ENCODE measurements around the gene COBLL1. TPM values are rescaled to one million over a fixed set of nuclear protein-coding genes. Genes with fewer than 3 reads are reported as not detected.

Gene COBLL1
- total RNA-seq, 1 donor from 2014 or later, result 18.6 TPM

GRCh38 chr2:164737612-164738081 is 104.0 kb downstream of the COBLL1 start:
- H4K20me1 ChIP-seq (ENCODE audit: insufficient read depth, low read length), result no peaks in the 10 kb centered on the region
- no peaks in the 10 kb centered on the region for H3K27me3 Mint-ChIP-seq (ENCODE audit: low read depth, unreplicated experiment)
- TF ChIP-seq EZH2 (IDR thresholded peaks at IDR 0.05; ENCODE audit: insufficient read depth, low read length) (no peak), CTCF (IDR thresholded peaks at IDR 0.05; ENCODE audit: insufficient read depth, low read depth, low read length) (peak; percentile 78)
- peak overlapping the region; percentile 57 for H3K4me2 ChIP-seq (ENCODE audit: low read length)
- H3K36me3 ChIP-seq (ENCODE audit: insufficient read depth, low read length), result no peaks in the 10 kb centered on the region
- H3K27me3 ChIP-seq (ENCODE audit: insufficient read depth, low read length), result no peaks in the 10 kb centered on the region
- no peaks in the 10 kb centered on the region for H3K36me3 Mint-ChIP-seq (ENCODE audit: low read depth, unreplicated experiment)
- H3K9me3 ChIP-seq (ENCODE audit: insufficient read depth, low read depth, low read length), result no peaks in the 10 kb centered on the region
- DNase-seq (ENCODE audit: low read depth), result peak; percentile 24
- H3K4me1 ChIP-seq (ENCODE audit: insufficient read depth, low read length), result peaks cover 17% of the 10 kb centered on the region
- no peak overlapping the region for H3K4me3 ChIP-seq (ENCODE audit: insufficient read depth, low read depth, low read length)
- H3K9ac ChIP-seq (ENCODE audit: low read length), result peak overlapping the region; percentile 25
- no peak overlapping the region for H2AFZ ChIP-seq (ENCODE audit: low read depth, low read length)
- FAIRE-seq, result peak; percentile 39
- no peaks in the 10 kb centered on the region for H3K9me3 Mint-ChIP-seq (ENCODE audit: unreplicated experiment)
- no peak overlapping the region for H3K27ac Mint-ChIP-seq (ENCODE audit: unreplicated experiment)
- H3K4me1 Mint-ChIP-seq (ENCODE audit: low read depth, unreplicated experiment), result peaks cover 39% of the 10 kb centered on the region
- H3K27ac ChIP-seq (ENCODE audit: low read depth, low read length), result no peak overlapping the region
- H3K79me2 ChIP-seq (ENCODE audit: insufficient read depth, low read length), result no peaks in the 10 kb centered on the region
- no peak overlapping the region for H3K4me3 Mint-ChIP-seq (ENCODE audit: unreplicated experiment)

GRCh38 chr2:164735309-164735919 is 106.2 kb downstream of the COBLL1 start:
- H3K79me2 ChIP-seq (ENCODE audit: insufficient read depth, low read length), result no peaks in the 10 kb centered on the region
- no peak overlapping the region for H3K27ac ChIP-seq (ENCODE audit: low read depth, low read length)
- no peaks in the 10 kb centered on the region for H4K20me1 ChIP-seq (ENCODE audit: insufficient read depth, low read length)
- H3K9me3 ChIP-seq (ENCODE audit: insufficient read depth, low read depth, low read length), result no peaks in the 10 kb centered on the region
- peak; percentile 73 for DNase-seq (ENCODE audit: low read depth)
- Mint-ChIP-seq H3K4me1 (ENCODE audit: low read depth, unreplicated experiment) (peaks cover 38% of the 10 kb centered on the region), H3K4me3 (ENCODE audit: unreplicated experiment) (no peak overlapping the region), H3K36me3 (ENCODE audit: low read depth, unreplicated experiment) (no peaks in the 10 kb centered on the region), H3K9me3 (ENCODE audit: unreplicated experiment) (no peaks in the 10 kb centered on the region), H3K27ac (ENCODE audit: unreplicated experiment) (no peak overlapping the region), H3K27me3 (ENCODE audit: low read depth, unreplicated experiment) (no peaks in the 10 kb centered on the region)
- no peaks in the 10 kb centered on the region for H3K36me3 ChIP-seq (ENCODE audit: insufficient read depth, low read length)
- no peak overlapping the region for H3K9ac ChIP-seq (ENCODE audit: low read length)
- H3K4me2 ChIP-seq (ENCODE audit: low read length), result no peak overlapping the region
- no peak overlapping the region for H2AFZ ChIP-seq (ENCODE audit: low read depth, low read length)
- TF ChIP-seq EZH2 (IDR thresholded peaks at IDR 0.05; ENCODE audit: insufficient read depth, low read length) (no peak), CTCF (IDR thresholded peaks at IDR 0.05; ENCODE audit: insufficient read depth, low read depth, low read length) (no peak)
- no peak overlapping the region for H3K4me3 ChIP-seq (ENCODE audit: insufficient read depth, low read depth, low read length)
- H3K4me1 ChIP-seq (ENCODE audit: insufficient read depth, low read length), result peaks cover 17% of the 10 kb centered on the region
- no peaks in the 10 kb centered on the region for H3K27me3 ChIP-seq (ENCODE audit: insufficient read depth, low read length)
- no peak for FAIRE-seq

- H3K79me2 ChIP-seq (ENCODE audit: insufficient read depth, low read length), result no peaks in the 10 kb centered on the region
- no peak overlapping the region for H3K4me3 ChIP-seq (ENCODE audit: insufficient read depth, low read depth, low read length)
- H3K27me3 ChIP-seq (ENCODE audit: insufficient read depth, low read length), result no peaks in the 10 kb centered on the region
- H4K20me1 ChIP-seq (ENCODE audit: insufficient read depth, low read length), result no peaks in the 10 kb centered on the region
- H3K4me1 Mint-ChIP-seq (ENCODE audit: low read depth, unreplicated experiment), result peaks cover 28% of the 10 kb centered on the region
- no peaks in the 10 kb centered on the region for H3K9me3 Mint-ChIP-seq (ENCODE audit: unreplicated experiment)
- no peaks in the 10 kb centered on the region for H3K36me3 ChIP-seq (ENCODE audit: insufficient read depth, low read length)
- no peak overlapping the region for H3K9ac ChIP-seq (ENCODE audit: low read length)
- H3K27ac ChIP-seq (ENCODE audit: low read depth, low read length), result no peak overlapping the region
- no peak for DNase-seq (ENCODE audit: low read depth)
- H3K36me3 Mint-ChIP-seq (ENCODE audit: low read depth, unreplicated experiment), result no peaks in the 10 kb centered on the region
- H3K4me3 Mint-ChIP-seq (ENCODE audit: unreplicated experiment), result no peak overlapping the region
- FAIRE-seq, result no peak
- peaks cover 10% of the 10 kb centered on the region for H3K4me1 ChIP-seq (ENCODE audit: insufficient read depth, low read length)
- H2AFZ ChIP-seq (ENCODE audit: low read depth, low read length), result no peak overlapping the region
- TF ChIP-seq EZH2 (IDR thresholded peaks at IDR 0.05; ENCODE audit: insufficient read depth, low read length) (no peak), CTCF (IDR thresholded peaks at IDR 0.05; ENCODE audit: insufficient read depth, low read depth, low read length) (no peak)
- no peak overlapping the region for H3K4me2 ChIP-seq (ENCODE audit: low read length)
- peak overlapping the region; percentile 8 for H3K27ac Mint-ChIP-seq (ENCODE audit: unreplicated experiment)
- H3K9me3 ChIP-seq (ENCODE audit: insufficient read depth, low read depth, low read length), result no peaks in the 10 kb centered on the region
- no peaks in the 10 kb centered on the region for H3K27me3 Mint-ChIP-seq (ENCODE audit: low read depth, unreplicated experiment)
Observed at GRCh38 chr2:164734196-164734595, 107.4 kb downstream of the COBLL1 start.
